Hypothalamus (tissue), 51 donors: ENCODE data around the gene ATP5ME.
A peak's percentile ranks its signal among the peaks of the same experiment; 100 is the strongest.
"Not testable (repeated sequence)": the region's sequence is repeated elsewhere in the genome, so short reads cannot be mapped to it uniquely, and the experiment has no call there.

ENCODE experiments used
- DNase-seq, 51 donors: peaks; one replicate each; lab custom pipeline; 2025; lab: John Stamatoyannopoulos, UW

Gene ATP5ME, protein sequence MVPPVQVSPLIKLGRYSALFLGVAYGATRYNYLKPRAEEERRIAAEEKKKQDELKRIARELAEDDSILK

GRCh38 chr4:674172-675035 lies at the start of gene ATP5ME, which contains the start of gene MYL5:
Gene ATP5ME (minus strand): TSS chr4:674276. CDS start chr4:674247, 29 bp downstream.
Gene MYL5 (plus strand): TSS chr4:674542. CDS start chr4:678027, 3,485 bp downstream.
- DNase-seq = peak; percentile 59 to 97 (median 92)

GRCh38 chr4:722851-723360 lies 48.8 kb upstream of the ATP5ME start:
- no peak for DNase-seq

DNA sequence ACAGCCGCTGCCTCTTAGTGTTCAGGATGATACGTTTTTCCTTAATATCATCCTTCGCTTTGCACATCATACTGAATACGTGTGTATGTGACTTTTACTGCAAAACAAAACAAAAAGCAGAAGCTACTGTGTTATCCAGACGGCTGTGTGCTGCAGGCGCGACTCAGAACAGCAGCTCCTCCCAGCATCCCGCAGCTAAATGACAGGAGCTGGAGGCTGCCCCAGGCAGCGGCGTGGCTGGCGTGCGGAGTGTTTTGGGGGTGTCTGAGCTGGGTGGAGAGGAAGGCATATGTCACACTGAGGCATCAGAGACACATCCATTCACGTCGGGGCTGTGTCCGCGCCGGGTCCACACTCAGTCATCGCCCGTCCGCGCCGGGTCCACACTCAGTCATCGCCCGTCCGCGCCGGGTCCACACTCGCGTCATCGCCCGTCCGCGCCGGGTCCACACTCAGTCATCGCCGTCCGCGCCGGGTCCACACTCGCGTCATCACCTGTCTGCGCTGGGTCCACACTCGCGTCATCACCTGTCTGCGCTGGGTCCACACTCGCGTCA lies 48.2 kb upstream of the ATP5ME start:
- no peak for DNase-seq

GRCh38 chr4:721261-722168 lies 47.4 kb upstream of the ATP5ME start:
- DNase-seq = peak in 3 of 51 donors; percentile 15 to 45 (median 21)

DNA sequence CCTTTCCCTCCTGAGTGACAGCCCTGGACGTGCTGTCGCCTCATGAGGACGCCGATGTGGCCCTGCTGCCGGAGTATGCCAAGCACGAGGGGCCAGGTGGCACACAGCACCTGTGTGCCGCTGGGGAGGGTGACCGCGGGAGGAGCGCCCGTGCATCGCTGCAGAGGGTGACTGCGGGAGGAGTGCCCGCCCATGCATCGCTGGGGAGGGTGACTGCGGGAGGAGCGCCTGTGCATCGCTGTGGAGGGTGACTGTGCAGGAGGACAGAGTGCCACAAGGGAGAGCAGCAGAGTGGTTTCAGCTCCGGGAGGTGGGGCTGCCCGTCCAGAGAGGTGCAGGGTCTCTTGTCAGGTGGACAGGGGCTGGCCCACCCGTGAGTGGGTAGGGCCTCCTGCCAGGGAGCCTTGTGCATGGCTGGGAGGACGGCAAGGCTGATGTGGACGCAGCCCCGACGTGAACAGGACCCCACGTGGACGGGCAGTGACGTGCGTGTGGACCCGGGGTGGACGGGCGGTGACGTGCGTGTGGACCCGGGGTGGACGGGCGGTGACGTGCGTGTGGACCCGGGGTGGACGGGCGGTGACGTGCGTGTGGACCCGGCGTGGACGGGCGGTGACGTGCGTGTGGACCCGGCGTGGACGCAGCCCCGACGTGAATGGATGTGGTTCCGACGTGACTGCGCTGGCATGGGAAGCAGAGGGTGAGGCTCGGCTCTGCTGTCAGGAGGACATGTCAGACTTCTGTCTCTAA lies 46.2 kb upstream of the ATP5ME start:
- DNase-seq = no peak

GRCh38 chr4:718460-718859 lies 44.4 kb upstream of the ATP5ME start:
- DNase-seq = no peak

DNA sequence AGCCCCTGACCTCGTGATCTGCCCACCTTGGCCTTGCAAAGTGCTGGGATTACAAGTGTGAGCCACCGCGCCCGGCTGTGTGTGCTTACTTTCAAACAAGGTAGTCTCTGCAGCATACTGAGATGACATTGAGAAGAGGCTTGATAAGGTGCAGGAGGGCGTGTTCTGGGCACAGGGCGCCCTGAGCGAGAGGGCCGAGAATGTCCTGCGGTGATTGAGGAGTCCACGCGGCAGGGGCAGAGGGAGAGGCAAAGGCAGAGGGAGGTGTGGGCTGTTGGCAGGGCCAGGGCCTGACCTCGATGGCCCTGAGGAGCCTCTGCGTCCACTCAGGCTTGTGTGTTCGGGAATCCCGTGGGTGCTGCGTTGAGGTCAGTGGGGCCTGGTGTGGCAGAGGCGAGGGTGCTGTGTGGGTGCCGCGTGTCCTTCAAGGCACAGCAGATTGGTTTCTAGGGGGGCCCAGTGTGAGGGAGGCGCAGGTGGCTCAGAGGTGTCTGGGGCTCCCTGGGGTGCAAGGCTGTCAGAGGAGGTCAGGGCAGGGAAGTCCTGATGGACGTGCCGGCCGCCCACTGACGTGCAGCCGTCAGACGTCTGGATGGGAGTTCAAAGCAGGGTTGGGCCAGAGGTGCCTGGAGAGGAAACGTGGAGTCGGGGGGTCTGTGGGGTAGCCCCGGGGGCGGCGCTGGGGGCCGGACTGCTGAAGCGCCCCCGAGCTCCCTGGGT lies 43.7 kb upstream of the ATP5ME start:
- no peak for DNase-seq

DNA sequence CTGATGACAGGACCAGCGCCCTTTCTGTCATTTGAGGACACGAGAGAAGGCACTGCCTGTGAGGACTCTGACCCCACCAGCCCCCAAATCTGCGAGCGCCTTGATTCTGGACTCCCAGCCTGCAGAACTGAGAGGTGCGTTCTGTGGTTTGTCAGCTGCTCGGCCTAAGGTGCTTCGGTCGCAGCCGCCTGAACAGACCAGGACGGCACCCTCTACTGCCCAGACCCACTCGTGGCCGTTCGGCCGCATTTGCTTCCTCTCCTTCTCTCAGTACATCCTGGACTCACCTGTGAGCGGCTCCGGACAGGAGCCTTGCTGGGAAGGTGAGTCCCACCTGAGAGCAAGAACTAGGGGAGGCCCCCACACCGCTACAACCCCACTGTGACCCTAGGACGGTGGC lies 40.0 kb upstream of the ATP5ME start:
- DNase-seq = no peak

DNA sequence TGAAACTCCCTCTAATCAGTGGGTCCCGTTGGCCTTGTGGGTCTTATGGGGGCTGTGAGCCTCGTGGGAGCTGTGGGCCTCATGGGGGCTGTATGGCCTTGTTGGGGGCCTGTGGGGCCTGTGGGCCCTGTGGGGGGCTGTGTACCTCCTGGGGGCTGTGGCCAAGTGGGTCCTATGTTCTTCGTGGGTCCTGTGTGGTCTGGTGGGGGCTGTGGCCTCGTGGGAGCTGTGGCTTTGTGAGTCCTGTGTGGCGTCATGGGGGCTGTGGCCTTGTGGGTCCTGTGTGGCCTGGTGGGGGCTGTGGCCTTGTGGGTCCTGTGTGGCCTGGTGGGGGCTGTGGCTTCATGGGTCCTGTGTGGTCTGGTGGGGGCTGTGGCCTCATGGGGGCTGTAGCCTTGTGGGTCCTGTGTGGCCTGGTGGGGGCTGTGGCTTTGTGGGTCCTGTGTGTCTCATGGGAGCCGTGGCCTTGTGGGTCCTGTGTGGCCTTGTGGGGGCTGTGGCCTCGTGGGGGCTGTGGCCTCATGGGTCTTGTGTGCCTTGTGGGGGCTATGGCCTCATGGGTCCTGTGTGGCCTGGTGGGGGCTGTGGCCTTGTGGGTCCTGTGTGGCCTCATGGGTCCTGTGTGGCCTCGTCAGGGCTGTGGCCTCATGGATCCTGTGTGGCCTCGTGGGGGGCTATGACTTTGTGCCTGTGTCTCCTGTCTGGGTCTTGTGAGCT lies 39.0 kb upstream of the ATP5ME start:
- no peak for DNase-seq

GRCh38 chr4:712093-712492 lies 38.0 kb upstream of the ATP5ME start:
- no peak for DNase-seq

GRCh38 chr4:710916-711315 lies 36.8 kb upstream of the ATP5ME start:
- DNase-seq = no peak

DNA sequence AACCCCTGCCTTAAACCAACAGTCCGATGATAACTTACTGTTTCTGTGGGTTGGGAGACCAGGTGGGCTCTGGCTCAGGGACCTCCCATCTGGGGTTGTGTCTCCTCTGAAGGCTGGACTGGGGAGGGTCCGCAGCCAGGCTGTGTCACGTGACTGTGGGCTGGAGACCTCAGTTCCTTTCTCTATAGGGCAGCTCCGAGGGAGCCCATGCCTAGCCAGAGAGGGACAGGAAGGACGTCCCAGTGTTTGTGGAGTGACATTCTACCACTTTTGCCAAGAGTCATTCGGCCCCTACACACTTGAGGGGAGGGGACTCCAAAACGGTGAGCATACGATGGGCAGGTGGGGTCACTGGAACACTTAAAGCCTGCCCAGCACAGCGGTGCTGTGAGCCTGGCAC lies 36.0 kb upstream of the ATP5ME start:
- DNase-seq = no peak

DNA sequence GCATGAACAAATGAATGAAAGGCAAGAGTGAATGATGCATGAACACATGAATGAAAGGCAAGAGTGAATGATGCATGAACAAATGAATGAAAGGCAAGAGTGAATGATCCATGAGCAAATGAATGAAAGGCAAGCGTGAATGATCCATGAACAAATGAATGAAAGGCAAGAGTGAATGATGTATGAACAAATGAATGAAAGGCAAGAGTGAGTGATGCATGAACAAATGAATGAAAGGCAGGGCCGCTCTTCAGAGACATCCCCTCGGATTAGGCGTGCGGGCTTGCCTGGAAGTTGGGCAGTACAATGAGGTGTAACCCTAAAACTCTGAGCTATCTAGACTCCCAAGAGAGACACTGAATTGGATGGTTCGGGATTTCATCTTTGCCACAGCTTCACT lies 35.3 kb upstream of the ATP5ME start:
- DNase-seq = no peak

DNA sequence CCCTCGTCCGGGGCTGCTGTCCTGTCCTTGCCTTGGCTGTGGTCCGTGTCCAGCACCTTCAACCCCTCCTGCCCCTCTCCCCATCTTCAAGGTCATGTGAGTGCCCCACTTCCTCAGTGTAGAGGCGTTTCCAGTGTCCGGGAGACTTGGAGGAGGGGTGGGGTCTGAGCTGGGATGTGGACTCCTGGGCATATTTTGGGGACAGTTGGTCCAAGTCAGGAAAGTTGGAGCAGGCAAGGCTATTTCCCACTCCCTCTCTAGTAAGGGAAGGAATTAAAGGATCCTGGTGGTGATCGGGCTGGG lies 34.5 kb upstream of the ATP5ME start:
- DNase-seq = no peak

DNA sequence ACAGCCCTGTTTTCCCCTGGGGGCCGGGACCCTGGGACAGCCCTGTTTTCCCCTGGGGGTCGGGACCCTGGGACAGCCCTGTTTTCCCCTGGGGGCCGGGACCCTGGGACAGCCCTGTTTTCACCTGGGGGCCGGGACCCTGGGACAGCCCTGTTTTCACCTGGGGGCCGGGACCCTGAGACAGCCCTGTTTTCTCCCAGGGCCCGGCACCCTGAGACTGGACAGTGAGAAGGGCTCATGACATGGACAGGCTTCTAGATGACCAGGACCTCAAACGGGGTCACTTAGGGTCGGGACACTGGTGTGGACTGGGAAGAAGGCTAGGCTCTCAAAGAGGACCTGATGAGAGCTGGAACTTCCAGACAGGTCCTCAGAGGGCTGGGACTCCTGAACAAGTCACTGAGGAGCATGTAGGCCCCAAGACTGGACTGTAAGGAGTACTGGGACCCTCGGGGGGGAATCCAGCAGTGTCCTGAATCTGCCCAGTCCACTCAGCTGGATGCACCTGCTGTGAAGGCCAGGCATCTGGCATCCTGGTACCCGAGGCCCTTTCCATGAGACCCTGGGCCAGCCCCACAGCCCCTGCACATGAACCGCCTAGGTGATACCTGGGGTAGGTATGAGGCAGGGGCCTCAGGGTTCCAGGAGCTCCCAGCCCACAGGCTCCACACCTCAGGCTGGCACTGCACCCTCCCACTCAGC lies 34.0 kb upstream of the ATP5ME start:
- no peak for DNase-seq

GRCh38 chr4:706834-707598 lies 32.9 kb upstream of the ATP5ME start:
- DNase-seq = no peak

GRCh38 chr4:706083-706633 lies 32.1 kb upstream of the ATP5ME start:
- not testable (repeated sequence) for DNase-seq
